CD14-positive monocyte (primary cell): ENCODE measurements around the gene JPT1. TPM values are rescaled to one million over a fixed set of nuclear protein-coding genes. Genes with fewer than 3 reads are reported as not detected.

ENCODE experiments used
- DNase-seq, 3 donors: peaks; one replicate each; pipeline ENCODE4 v3.0.0-alpha.2; 2011 to 2022
- H2AFZ ChIP-seq: 2 replicates; pipeline ENCODE4 v1.6.0; 2012; ENCODE audit warnings: mild to moderate bottlenecking, low read depth, low read length, inconsistent platforms; ENCODE audit not compliant: insufficient read depth, poor library complexity, severe bottlenecking
- H3K27ac ChIP-seq, 2 donors: 1 replicate in 1 of 2; 2 replicates in 1 of 2; pipeline ENCODE4 v1.5.1; 2012 to 2013; ENCODE audit warnings: low read length in 2 of 2, control low read depth in 1 of 2, inconsistent platforms in 1 of 2, low read depth in 1 of 2, mild to moderate bottlenecking in 1 of 2
- H3K27me3 ChIP-seq, 2 donors: one replicate each; pipeline versions ENCODE4 v1.6.0 to v1.6.1; 2011 to 2013; ENCODE audit warnings: low read length in 2 of 2; ENCODE audit not compliant: control insufficient read depth in 2 of 2, insufficient read depth in 2 of 2
- H3K36me3 ChIP-seq, 2 donors: replicated peaks in 1 of 2; 1 replicate in 1 of 2; 2 replicates in 1 of 2; pipeline versions ENCODE4 v1.5.1 to v1.6.1; 2012 to 2013; ENCODE audit warnings: low read length in 2 of 2, control low read depth in 1 of 2, inconsistent platforms in 1 of 2, mild to moderate bottlenecking in 1 of 2; ENCODE audit not compliant: insufficient read depth in 2 of 2, control insufficient read depth in 1 of 2
- H3K4me1 ChIP-seq, 2 donors: 1 replicate in 1 of 2; 2 replicates in 1 of 2; pipeline versions ENCODE4 v1.5.1 to v1.6.1; 2012 to 2013; ENCODE audit warnings: low read length in 2 of 2, control low read depth in 1 of 2, inconsistent platforms in 1 of 2, mild to moderate bottlenecking in 1 of 2, moderate library complexity in 1 of 2; ENCODE audit not compliant: insufficient read depth in 2 of 2, control insufficient read depth in 1 of 2
- H3K4me2 ChIP-seq: replicated peaks from 2 replicates; pipeline ENCODE3; 2012; ENCODE audit warnings: low read length, moderate library complexity, mild to moderate bottlenecking; ENCODE audit not compliant: poor library complexity, severe bottlenecking; ENCODE audit errors: extremely low read depth
- H3K4me3 ChIP-seq, 3 experiments: fragments of 200-600 bp in 1 of 3; sonication (generic) in 1 of 3; replicated peaks in 1 of 3; 1 replicate in 2 of 3; 2 replicates in 1 of 3; pipeline ENCODE4 v1.5.1; 2011 to 2013; ENCODE audit warnings: low read length in 3 of 3, mild to moderate bottlenecking in 3 of 3, control low read depth in 2 of 3, low read depth in 2 of 3, inconsistent platforms in 1 of 3, moderate library complexity in 1 of 3
- H3K79me2 ChIP-seq: 2 replicates; pipeline ENCODE4 v1.6.0; 2012; ENCODE audit warnings: mild to moderate bottlenecking, control low read depth, inconsistent platforms, low read length, moderate library complexity; ENCODE audit not compliant: insufficient read depth
- H3K9ac ChIP-seq: 2 replicates; pipeline ENCODE4 v1.6.0; 2017; ENCODE audit warnings: low read length, mild to moderate bottlenecking; ENCODE audit not compliant: insufficient read depth, poor library complexity, severe bottlenecking
- H3K9me3 ChIP-seq, 2 donors: replicated peaks in 1 of 2; 1 replicate in 1 of 2; 2 replicates in 1 of 2; pipeline versions ENCODE4 v1.5.1 to v1.6.1; 2012 to 2013; ENCODE audit warnings: low read length in 2 of 2, control low read depth in 1 of 2; ENCODE audit not compliant: control insufficient read depth in 1 of 2, insufficient read depth in 1 of 2
- H4K20me1 ChIP-seq: 2 replicates; pipeline ENCODE4 v1.6.0; 2012; ENCODE audit warnings: mild to moderate bottlenecking, low read length, control low read depth, moderate library complexity; ENCODE audit not compliant: insufficient read depth
- H3K27ac Mint-ChIP-seq, 7 donors: one replicate each; pipeline ENCODE4 v1.8.0; 2020; ENCODE audit warnings: mild to moderate bottlenecking in 7 of 7, mixed read lengths in 7 of 7, moderate library complexity in 6 of 7, inconsistent platforms in 2 of 7
- H3K27me3 Mint-ChIP-seq, 3 donors: one replicate each; pipeline ENCODE4 v1.8.0; 2021 to 2022; ENCODE audit warnings: low read depth in 3 of 3, mild to moderate bottlenecking in 3 of 3, mixed read lengths in 3 of 3, moderate library complexity in 3 of 3, inconsistent platforms in 1 of 3
- H3K36me3 Mint-ChIP-seq, 2 donors: one replicate each; pipeline ENCODE4 v1.8.0; 2020; ENCODE audit warnings: mixed read lengths in 2 of 2, inconsistent platforms in 1 of 2, mild to moderate bottlenecking in 1 of 2
- H3K4me1 Mint-ChIP-seq: one replicate; pipeline ENCODE4 v1.8.0; 2020; ENCODE audit warnings: mild to moderate bottlenecking, mixed read lengths
- H3K4me3 Mint-ChIP-seq, 2 donors: one replicate each; pipeline ENCODE4 v1.8.0; 2020; ENCODE audit warnings: mild to moderate bottlenecking in 2 of 2, mixed read lengths in 2 of 2, moderate library complexity in 1 of 2
- H3K9me3 Mint-ChIP-seq, 7 donors: one replicate each; pipeline ENCODE4 v1.8.0; 2020 to 2022; ENCODE audit warnings: mixed read lengths in 7 of 7, mild to moderate bottlenecking in 6 of 7, moderate library complexity in 6 of 7, inconsistent platforms in 2 of 7
- WGBS: methylation state at CpG from one replicate; pipeline ENCODE4 v1.1.5; 2013; ENCODE audit warnings: missing lambda C conversion rate; ENCODE audit not compliant: insufficient coverage; 5-methylcytosine and 5-hydroxymethylcytosine counted together
- intact Hi-C, 2 donors: fragments of 100-400 bp; cut with micrococcal nuclease; formaldehyde crosslinking; loops; one replicate each; pipeline versions ENCODE4 v1.15.0 to v1.15.1; 2023
- polyA plus RNA-seq, 3 donors: library from polyadenylated mRNA; depleted of rRNA in 1 of 3; unstranded in 2 of 3; stranded (reverse) in 1 of 3; fragments of 300-500 nt in 2 of 3; fragments of >200 nt in 1 of 3; fragmentation: Illumina TruSeq in 2 of 3; gene quantifications; 1 replicate in 2 of 3; 2 replicates in 1 of 3; pipeline ENCODE4 v1.2.3, GENCODE V29; 2012 to 2021
- TF ChIP-seq, protein P1 (sequence below): fragments of 200-600 bp; IDR thresholded peaks from one replicate; pipeline ENCODE4 v1.8.0; 2022; ENCODE audit warnings: antibody characterized with exemption, mild to moderate bottlenecking

The JPT1 gene
- polyA plus RNA-seq, 3 donors = 79.7 to 181 (median 156) TPM

GRCh38 chr17:75124819-75125162, 29.5 kb downstream of the JPT1 start:
- intact Hi-C loops = no loop called here
- Mint-ChIP-seq H3K9me3 (no peaks in the 10 kb centered on the region), H3K4me1 (peaks cover 42% of the 10 kb centered on the region), H3K27me3 (no peaks in the 10 kb centered on the region), H3K4me3 (no peak overlapping the region), H3K27ac (peak overlapping the region; percentile 30 to 82 (median 53)), H3K36me3 (peaks cover 29 to 40% of the 10 kb centered on the region in 2 donors)
- Histone ChIP-seq H3K4me2 (peak overlapping the region; percentile 60), H3K9ac (no peak overlapping the region), H3K27me3 (no peaks in the 10 kb centered on the region), H2AFZ (no peak overlapping the region), H3K9me3 (no peaks in the 10 kb centered on the region), H4K20me1 (peaks cover 19% of the 10 kb centered on the region), H3K4me3 (peak overlapping the region in 1 of 3 experiments; percentile 53), H3K79me2 (peaks cover 11% of the 10 kb centered on the region), H3K4me1 (peaks cover 38 to 46% of the 10 kb centered on the region in 2 donors), H3K27ac (peak overlapping the region; percentile 20 to 79), H3K36me3 (peaks cover 14 to 26% of the 10 kb centered on the region in 2 donors)
- TF ChIP-seq, protein P1, sequence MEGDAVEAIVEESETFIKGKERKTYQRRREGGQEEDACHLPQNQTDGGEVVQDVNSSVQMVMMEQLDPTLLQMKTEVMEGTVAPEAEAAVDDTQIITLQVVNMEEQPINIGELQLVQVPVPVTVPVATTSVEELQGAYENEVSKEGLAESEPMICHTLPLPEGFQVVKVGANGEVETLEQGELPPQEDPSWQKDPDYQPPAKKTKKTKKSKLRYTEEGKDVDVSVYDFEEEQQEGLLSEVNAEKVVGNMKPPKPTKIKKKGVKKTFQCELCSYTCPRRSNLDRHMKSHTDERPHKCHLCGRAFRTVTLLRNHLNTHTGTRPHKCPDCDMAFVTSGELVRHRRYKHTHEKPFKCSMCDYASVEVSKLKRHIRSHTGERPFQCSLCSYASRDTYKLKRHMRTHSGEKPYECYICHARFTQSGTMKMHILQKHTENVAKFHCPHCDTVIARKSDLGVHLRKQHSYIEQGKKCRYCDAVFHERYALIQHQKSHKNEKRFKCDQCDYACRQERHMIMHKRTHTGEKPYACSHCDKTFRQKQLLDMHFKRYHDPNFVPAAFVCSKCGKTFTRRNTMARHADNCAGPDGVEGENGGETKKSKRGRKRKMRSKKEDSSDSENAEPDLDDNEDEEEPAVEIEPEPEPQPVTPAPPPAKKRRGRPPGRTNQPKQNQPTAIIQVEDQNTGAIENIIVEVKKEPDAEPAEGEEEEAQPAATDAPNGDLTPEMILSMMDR = no peak
- no peak for DNase-seq
- 78% methylated on average over 4 of the region's 4 CpGs for WGBS

DNA sequence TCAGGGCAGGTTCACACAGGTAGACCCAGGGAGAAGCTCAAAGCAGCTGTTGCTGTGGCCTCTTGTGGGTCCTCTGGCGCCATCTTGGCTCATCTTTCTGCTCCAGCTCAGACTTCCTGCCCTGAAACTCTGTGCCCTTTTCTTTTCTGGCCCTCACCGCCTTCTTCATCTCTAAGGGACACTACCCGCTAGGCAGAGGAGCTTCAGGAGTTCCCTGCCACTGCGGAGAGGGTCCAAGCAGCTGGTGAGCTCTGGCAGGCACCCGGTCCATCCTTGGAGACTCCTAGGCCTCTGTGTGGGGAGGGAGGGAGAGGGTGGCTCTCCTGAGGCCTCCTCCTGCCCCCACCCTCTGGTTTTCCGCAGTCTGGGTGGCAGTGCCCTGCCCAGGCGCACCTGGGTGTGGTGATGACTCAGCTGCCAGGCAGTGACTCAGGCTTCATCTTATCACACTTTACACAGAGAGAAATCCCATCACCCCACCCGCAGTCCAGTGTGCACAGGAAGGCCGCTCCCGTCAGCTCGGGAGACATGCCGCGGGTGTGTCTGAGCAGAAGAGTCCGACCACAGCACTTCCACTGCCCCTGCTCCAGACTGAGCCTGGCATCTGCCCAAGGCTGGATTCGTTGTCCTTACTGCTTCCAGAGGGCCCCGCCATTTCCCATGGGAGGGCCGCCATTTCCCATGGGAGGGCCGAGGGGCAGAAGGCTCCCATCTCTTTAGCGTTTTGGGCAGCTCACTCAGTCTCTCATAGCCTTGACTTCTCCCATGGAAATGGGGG, 30.1 kb downstream of the JPT1 start:
- Histone ChIP-seq H3K9me3 (no peaks in the 10 kb centered on the region), H4K20me1 (peaks cover 13% of the 10 kb centered on the region), H3K4me1 (peaks cover 41 to 49% of the 10 kb centered on the region in 2 donors), H3K36me3 (peaks cover 8 to 21% of the 10 kb centered on the region in 2 donors), H2AFZ (peak overlapping the region; percentile 72), H3K79me2 (peaks cover 11% of the 10 kb centered on the region), H3K27me3 (no peaks in the 10 kb centered on the region), H3K4me3 (peak overlapping the region in 1 of 3 experiments; percentile 53), H3K4me2 (peak overlapping the region; percentile 60), H3K27ac (peak overlapping the region; percentile 20 to 79), H3K9ac (no peak overlapping the region)
- Mint-ChIP-seq H3K4me3 (peak overlapping the region; percentile 54 to 70), H3K27ac (peak overlapping the region; percentile 74 to 89 (median 84)), H3K9me3 (no peaks in the 10 kb centered on the region), H3K36me3 (peaks cover 24 to 34% of the 10 kb centered on the region in 2 donors), H3K27me3 (no peaks in the 10 kb centered on the region), H3K4me1 (peaks cover 44% of the 10 kb centered on the region)
- DNase-seq = peak; percentile 33 to 54 (median 52)
- 20% methylated on average over 14 of the region's 19 CpGs for WGBS
- TF ChIP-seq, protein P1 = no peak
- intact Hi-C loops = no loop called here
